MM.1S (cell line): ENCODE measurements around the gene GPRIN2.
A peak's percentile ranks its signal among the peaks of the same experiment; 100 is the strongest.
"Not testable (repeated sequence)": the region's sequence is repeated elsewhere in the genome, so short reads cannot be mapped to it uniquely, and the experiment has no call there.

ENCODE experiments used
- DNase-seq: peaks from one replicate; pipeline ENCODE4 v3.0.0-alpha.2; 2015
- H2AFZ ChIP-seq: fragments of 300-600 bp; sonication (generic); 2 replicates; pipeline ENCODE4 v1.6.0; 2016; ENCODE audit warnings: antibody characterized with exemption, low read length
- H3F3A ChIP-seq: fragments of 300-600 bp; sonication (generic); 2 replicates; pipeline ENCODE4 v1.6.1; 2016; ENCODE audit warnings: mild to moderate bottlenecking, antibody characterized with exemption, low read length, moderate library complexity, mixed read lengths; ENCODE audit not compliant: insufficient read depth
- H3K27ac ChIP-seq: fragments of 300-600 bp; sonication (generic); 2 replicates; pipeline ENCODE4 v1.5.1; 2016; ENCODE audit warnings: mild to moderate bottlenecking, low read length
- H3K27me3 ChIP-seq: fragments of 300-600 bp; sonication (generic); replicated peaks from 2 replicates; pipeline ENCODE4 v1.6.0; 2016; ENCODE audit warnings: low read length; ENCODE audit not compliant: insufficient read depth
- H3K36me3 ChIP-seq: fragments of 300-600 bp; sonication (generic); replicated peaks from 2 replicates; pipeline ENCODE4 v1.6.1; 2016; ENCODE audit warnings: mild to moderate bottlenecking, low read length, mixed read lengths; ENCODE audit not compliant: insufficient read depth
- H3K4me1 ChIP-seq: fragments of 300-600 bp; sonication (generic); 2 replicates; pipeline ENCODE4 v1.6.1; 2016; ENCODE audit warnings: low read length, mixed read lengths
- H3K4me2 ChIP-seq: fragments of 300-600 bp; sonication (generic); 2 replicates; pipeline ENCODE4 v1.6.0; 2016; ENCODE audit warnings: low read depth, low read length
- H3K4me3 ChIP-seq: fragments of 300-600 bp; sonication (generic); 2 replicates; pipeline ENCODE4 v1.5.1; 2016; ENCODE audit warnings: low read length, mixed read lengths
- H3K79me2 ChIP-seq: fragments of 300-600 bp; sonication (generic); 2 replicates; pipeline ENCODE4 v1.6.1; 2016; ENCODE audit warnings: mixed run types, low read length, mixed read lengths
- H3K9ac ChIP-seq: fragments of 300-600 bp; sonication (generic); 2 replicates; pipeline ENCODE4 v1.6.1; 2016; ENCODE audit warnings: low read length, mixed read lengths
- H3K9me2 ChIP-seq: fragments of 300-600 bp; sonication (generic); replicated peaks from 2 replicates; pipeline ENCODE4 v1.6.1; 2016; ENCODE audit warnings: mild to moderate bottlenecking, low read length, mixed read lengths; ENCODE audit not compliant: insufficient read depth
- H3K9me3 ChIP-seq: fragments of 300-600 bp; sonication (generic); replicated peaks from 2 replicates; pipeline ENCODE4 v1.6.1; 2016; ENCODE audit warnings: mild to moderate bottlenecking, low read length, mixed read lengths; ENCODE audit not compliant: insufficient read depth
- H4K20me1 ChIP-seq: fragments of 300-600 bp; sonication (generic); 2 replicates; pipeline ENCODE4 v1.6.1; 2016; ENCODE audit warnings: mild to moderate bottlenecking, low read length, moderate library complexity, mixed read lengths; ENCODE audit not compliant: insufficient read depth
- EZH2 ChIP-seq: fragments of 300-600 bp; sonication (generic); optimal IDR thresholded peaks from 2 replicates; pipeline ENCODE3; 2017; ENCODE audit warnings: low read depth, mild to moderate bottlenecking, antibody characterized with exemption, low read length, mixed read lengths
- EZH2phosphoT487 ChIP-seq: fragments of 300-600 bp; sonication (generic); IDR thresholded peaks from 2 replicates; pipeline ENCODE4 v1.6.1; 2018; ENCODE audit warnings: antibody characterized with exemption, low read length
- TF ChIP-seq, protein P1 (sequence below): fragments of 300-600 bp; sonication (generic); IDR thresholded peaks from 2 replicates; pipeline ENCODE4 v1.5.1; 2016; ENCODE audit warnings: antibody characterized with exemption, low read length, mixed read lengths

GPRIN2 gene

DNA sequence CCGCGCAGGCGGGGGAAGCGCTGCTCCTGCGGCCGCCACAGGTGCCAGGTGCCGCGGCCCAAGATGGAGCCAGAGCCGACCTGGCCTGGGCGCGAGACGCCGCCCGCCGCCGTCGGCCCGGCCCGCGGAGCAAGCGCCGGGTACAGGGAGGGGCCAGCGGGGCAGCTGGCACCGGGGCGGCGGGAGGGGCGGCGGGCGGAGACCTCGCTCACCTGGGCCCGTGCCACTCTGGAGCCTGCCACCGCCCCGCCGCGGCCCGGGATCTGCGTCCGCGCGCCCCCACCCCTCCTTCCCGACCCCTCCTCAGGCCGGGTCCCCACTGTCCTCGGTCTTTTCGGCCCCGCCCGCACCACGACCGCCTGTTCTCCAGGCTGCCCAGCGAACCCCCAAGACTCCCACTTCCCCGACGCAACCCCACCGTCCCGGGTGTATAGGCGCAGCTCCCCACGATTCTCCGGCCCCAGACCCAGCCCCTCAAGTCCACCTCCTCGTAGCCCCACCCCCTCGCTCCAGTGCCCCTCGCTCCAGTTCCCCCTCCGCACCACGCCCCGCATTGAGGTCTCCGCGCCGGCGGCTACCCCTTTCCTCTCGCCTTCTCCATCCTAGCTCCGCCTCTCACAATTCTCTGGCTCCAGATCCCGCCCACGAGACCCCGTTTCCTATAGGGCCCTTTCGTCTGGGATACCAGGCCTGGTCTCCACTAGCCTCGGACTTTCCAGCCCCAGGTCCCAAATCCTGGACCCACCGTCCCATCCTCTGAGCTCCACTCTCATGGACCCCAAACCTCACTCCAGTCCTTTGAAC is at the start of gene GPRIN2:
TSS of gene GPRIN2 (minus strand) at position 144 of the 804 bp plus-strand sequence. CDS start 5,922 bp downstream, outside the sequence.
- Histone ChIP-seq H3K9ac (no peak within 1 kb of the TSS), H3K9me2 (no peaks in the 10 kb centered on the region), H3K4me2 (0 out of 2 replicates have a peak within 1 kb of the TSS, but pooled peaks have one; percentile 20), H3K27ac (no peak within 1 kb of the TSS), H3K36me3 (no peaks in the 10 kb centered on the region), H3K9me3 (no peaks in the 10 kb centered on the region), H3K4me1 (no peaks in the 10 kb centered on the region), H3F3A (no peaks in the 10 kb centered on the region), H3K4me3 (no peak within 1 kb of the TSS), H3K27me3 (peaks cover 16% of the 10 kb centered on the region), H2AFZ (no peak within 1 kb of the TSS), H4K20me1 (no peaks in the 10 kb centered on the region), H3K79me2 (no peaks in the 10 kb centered on the region)
- TF ChIP-seq, protein P1, sequence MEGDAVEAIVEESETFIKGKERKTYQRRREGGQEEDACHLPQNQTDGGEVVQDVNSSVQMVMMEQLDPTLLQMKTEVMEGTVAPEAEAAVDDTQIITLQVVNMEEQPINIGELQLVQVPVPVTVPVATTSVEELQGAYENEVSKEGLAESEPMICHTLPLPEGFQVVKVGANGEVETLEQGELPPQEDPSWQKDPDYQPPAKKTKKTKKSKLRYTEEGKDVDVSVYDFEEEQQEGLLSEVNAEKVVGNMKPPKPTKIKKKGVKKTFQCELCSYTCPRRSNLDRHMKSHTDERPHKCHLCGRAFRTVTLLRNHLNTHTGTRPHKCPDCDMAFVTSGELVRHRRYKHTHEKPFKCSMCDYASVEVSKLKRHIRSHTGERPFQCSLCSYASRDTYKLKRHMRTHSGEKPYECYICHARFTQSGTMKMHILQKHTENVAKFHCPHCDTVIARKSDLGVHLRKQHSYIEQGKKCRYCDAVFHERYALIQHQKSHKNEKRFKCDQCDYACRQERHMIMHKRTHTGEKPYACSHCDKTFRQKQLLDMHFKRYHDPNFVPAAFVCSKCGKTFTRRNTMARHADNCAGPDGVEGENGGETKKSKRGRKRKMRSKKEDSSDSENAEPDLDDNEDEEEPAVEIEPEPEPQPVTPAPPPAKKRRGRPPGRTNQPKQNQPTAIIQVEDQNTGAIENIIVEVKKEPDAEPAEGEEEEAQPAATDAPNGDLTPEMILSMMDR: no peak
- TF ChIP-seq EZH2 (no peak), EZH2phosphoT487 (no peak)
- DNase-seq: peak; percentile 6

DNA sequence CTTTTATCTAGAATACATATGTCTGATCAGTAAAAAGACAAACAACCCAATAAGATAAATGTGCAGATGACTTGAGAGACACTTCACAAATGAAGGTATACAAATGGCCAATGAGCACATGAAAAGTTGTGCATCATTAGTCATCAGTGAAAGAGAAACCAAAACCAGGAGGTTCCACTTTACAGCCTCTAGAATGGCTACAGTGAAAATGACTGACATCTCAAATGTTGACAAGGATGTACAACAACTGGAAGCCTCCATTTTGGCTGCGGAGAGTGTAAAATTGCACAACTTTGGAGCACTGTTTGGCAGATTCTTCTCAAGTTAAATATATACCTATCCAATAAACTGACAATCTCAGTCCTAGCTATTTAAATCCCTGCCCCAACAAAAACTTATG is 44.1 kb upstream of the GPRIN2 start:
- not testable (repeated sequence) for H3K36me3 ChIP-seq, H4K20me1 ChIP-seq, H3K79me2 ChIP-seq, H3K9me2 ChIP-seq, H3K27me3 ChIP-seq, H3K9ac ChIP-seq, H3K4me3 ChIP-seq, H3F3A ChIP-seq, DNase-seq, H3K4me1 ChIP-seq, H3K4me2 ChIP-seq, H2AFZ ChIP-seq, H3K27ac ChIP-seq, H3K9me3 ChIP-seq

DNA sequence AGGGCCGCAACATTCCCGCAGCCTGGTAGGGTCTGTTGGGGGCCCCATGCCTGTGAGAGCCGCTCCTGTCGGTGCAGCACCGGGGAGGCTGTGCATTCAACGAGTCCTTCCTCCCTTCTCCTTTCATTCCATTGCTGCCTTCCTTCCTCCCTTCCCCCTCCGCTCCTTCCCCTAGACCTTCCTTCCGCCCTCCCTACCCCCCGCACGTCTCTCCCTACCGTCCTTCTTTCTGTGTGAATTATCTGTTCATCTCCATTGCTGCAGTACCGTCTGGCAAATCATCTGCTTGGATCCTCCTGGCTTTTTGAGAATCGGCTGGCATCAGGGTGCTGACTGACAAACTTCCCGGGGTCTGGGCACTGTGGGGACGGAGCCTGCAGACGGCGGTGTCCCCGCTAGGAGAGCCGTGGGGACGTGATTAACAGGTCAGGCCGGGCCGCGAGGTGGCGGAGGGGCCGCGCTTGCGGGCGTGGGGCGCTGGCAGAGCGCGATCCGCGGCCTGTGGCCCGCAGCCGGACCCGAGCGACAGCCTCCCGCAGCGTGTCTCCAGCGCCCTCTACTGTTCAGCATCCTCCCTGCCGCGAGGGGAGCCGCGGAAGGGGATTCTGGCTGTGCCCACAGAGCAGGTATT is 41.3 kb upstream of the GPRIN2 start:
- not testable (repeated sequence) for DNase-seq, H3F3A ChIP-seq, H3K9me2 ChIP-seq, H2AFZ ChIP-seq, H3K36me3 ChIP-seq, H3K4me2 ChIP-seq, H3K9ac ChIP-seq, H3K9me3 ChIP-seq, H3K4me3 ChIP-seq, H3K4me1 ChIP-seq, H3K27me3 ChIP-seq, H3K27ac ChIP-seq, H3K79me2 ChIP-seq, H4K20me1 ChIP-seq

DNA sequence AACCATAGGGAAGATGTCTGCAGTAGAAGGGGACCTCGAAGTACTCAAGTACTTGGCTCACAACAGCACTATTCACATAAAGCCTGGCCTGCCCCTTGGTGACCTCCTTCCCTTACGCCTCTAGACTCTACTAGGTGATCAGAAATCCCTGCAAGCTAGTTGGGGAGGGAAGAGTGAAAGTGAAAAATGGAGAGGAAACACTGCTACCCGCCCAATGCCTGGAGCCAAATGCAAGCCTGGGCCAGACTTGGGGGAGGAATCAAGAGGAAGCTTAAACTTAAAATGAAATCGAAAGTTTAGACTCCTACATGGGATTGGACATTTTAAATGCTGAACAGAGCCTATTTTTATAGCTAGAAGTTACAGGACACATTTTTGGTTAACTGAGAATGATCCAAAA is 40.1 kb upstream of the GPRIN2 start:
- not testable (repeated sequence) for H2AFZ ChIP-seq, H3K27me3 ChIP-seq, H3K4me3 ChIP-seq, H3F3A ChIP-seq, H3K27ac ChIP-seq, H3K9me3 ChIP-seq, DNase-seq, H3K4me1 ChIP-seq, H3K36me3 ChIP-seq, H4K20me1 ChIP-seq, H3K4me2 ChIP-seq, H3K79me2 ChIP-seq, H3K9me2 ChIP-seq, H3K9ac ChIP-seq

DNA sequence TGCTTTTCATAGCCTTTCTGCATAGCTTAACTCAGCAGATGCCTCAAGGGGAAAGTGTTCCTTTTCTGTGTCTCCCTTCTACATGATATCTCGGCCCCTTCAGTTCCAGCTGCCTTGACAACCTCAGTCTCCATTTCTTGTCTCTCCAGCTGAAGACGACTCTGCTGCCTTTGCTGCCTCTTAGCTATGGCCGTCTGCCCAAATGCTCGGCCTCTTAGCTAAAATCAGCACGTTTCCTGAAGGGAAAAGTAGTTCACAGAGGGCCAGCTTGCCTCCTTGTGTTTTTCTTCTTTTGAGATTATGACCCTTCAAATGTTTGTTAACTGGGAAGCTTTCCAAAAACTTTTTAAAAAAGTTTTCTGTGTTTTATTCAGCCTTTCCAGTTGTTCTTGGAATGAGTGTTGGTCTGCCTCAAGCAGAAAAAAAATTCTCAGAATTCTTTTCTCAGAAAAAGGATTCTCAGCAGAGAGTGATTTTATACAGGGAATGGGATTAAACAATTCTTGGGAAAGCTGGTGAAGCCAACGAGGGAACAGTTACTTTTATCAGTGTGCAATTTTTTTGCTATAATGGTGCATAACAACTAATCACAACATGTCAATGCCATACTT is 38.1 kb upstream of the GPRIN2 start:
- not testable (repeated sequence) for H3K79me2 ChIP-seq, H3K27ac ChIP-seq, H3K27me3 ChIP-seq, H3F3A ChIP-seq, H3K4me3 ChIP-seq, H4K20me1 ChIP-seq, H3K9me2 ChIP-seq, DNase-seq, H3K9ac ChIP-seq, H3K4me1 ChIP-seq, H2AFZ ChIP-seq, H3K36me3 ChIP-seq, H3K9me3 ChIP-seq, H3K4me2 ChIP-seq

DNA sequence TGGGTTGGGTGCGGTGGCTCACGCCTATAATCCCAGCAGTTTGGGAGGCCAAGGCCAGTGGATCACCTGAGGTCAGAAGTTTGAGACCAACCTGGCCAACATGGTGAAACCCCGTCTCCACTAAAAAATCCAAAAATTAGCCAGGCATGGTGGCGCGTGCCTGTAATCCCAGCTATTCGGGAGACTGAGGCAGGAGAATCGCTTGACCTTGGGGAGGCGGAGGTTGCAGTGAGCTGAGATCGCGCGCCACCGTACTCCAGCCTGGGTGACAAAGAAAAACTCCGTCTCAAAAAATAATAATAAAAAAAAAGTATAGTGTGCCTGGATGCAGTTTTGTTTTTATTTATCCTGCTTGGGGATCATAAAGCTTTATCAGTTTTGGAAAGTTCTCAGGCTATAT is 36.8 kb upstream of the GPRIN2 start:
- H3F3A ChIP-seq, H3K4me1 ChIP-seq: not testable (repeated sequence)

DNA sequence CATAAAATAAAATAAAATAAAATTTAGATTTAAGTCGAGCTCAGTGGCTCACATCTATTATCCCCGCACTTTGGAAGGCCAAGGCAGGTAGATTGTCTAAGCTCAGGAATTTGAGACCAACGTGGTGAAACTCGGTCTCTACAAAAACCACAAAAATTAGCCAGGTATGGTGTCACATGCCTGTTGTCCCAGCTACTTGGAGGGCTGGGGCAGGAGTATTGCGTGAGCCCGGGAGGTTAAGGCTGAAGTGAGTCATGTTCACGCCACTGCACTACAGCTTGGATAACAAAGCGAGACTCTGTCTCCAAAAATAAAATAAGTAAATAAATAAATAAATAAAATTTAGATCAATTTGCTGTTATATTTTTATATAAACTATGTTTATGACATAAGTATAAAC is 34.6 kb upstream of the GPRIN2 start:
- not testable (repeated sequence) for H3K4me1 ChIP-seq, H3F3A ChIP-seq, H3K9ac ChIP-seq, H3K36me3 ChIP-seq, H3K27me3 ChIP-seq, H2AFZ ChIP-seq, H3K9me3 ChIP-seq, H3K4me3 ChIP-seq, H3K9me2 ChIP-seq, DNase-seq, H3K27ac ChIP-seq, H3K4me2 ChIP-seq, H3K79me2 ChIP-seq, H4K20me1 ChIP-seq

More for the DNA sequence above, 36.8 kb upstream of the GPRIN2 start:
- H3K36me3 ChIP-seq, H4K20me1 ChIP-seq, H3K27ac ChIP-seq, H3K4me2 ChIP-seq, H3K9me2 ChIP-seq, H3K9me3 ChIP-seq, H3K79me2 ChIP-seq, H2AFZ ChIP-seq, H3K27me3 ChIP-seq, DNase-seq, H3K9ac ChIP-seq, H3K4me3 ChIP-seq: not testable (repeated sequence)
